K562 (cell line): ENCODE measurements around the gene EFCAB7.
A peak's percentile ranks its signal among the peaks of the same experiment; 100 is the strongest.

ENCODE experiments used
- CTCF ChIP-seq, 3 experiments: IDR thresholded peaks in 2 of 3; conservative IDR thresholded peaks in 1 of 3; 2 replicates each; pipeline ENCODE4 v1.5.1; 2011 to 2012; ENCODE audit warnings: low read length in 3 of 3, mild to moderate bottlenecking in 3 of 3, control low read depth in 2 of 3, improper control_type of control experiment in 1 of 3, inconsistent platforms in 1 of 3, low read depth in 1 of 3, mixed read lengths in 1 of 3, moderate library complexity in 1 of 3; ENCODE audit not compliant: insufficient read depth in 2 of 3
- E2F5 ChIP-seq: sonication (generic); formaldehyde crosslinking; IDR thresholded peaks from 2 replicates; pipeline ENCODE4 v1.8.0; 2022; ENCODE audit warnings: mild to moderate bottlenecking, missing genetic modification reagents
- PCBP2 ChIP-seq: fragments of 200-400 bp; formaldehyde crosslinking; IDR thresholded peaks from 2 replicates; pipeline ENCODE4 v1.6.1; 2018; ENCODE audit warnings: low read length, low read depth, mild to moderate bottlenecking, moderate library complexity; ENCODE audit not compliant: poor library complexity, severe bottlenecking
- SREBF2 ChIP-seq: sonication (generic); formaldehyde crosslinking; IDR thresholded peaks from 2 replicates; pipeline ENCODE4 v1.4.0; 2020; ENCODE audit warnings: mild to moderate bottlenecking, missing genetic modification reagents
- USF2 ChIP-seq: sonication (generic); formaldehyde crosslinking; IDR thresholded peaks from 2 replicates; pipeline ENCODE4 v1.5.0; 2020; ENCODE audit warnings: missing genetic modification reagents
- ZNF384 ChIP-seq: IDR thresholded peaks from 2 replicates; pipeline ENCODE4 v1.6.1; 2012; ENCODE audit warnings: low read depth, low read length, improper control_type of control experiment

- TF ChIP-seq ZNF384 (no peak), CTCF (IDR thresholded peaks at IDR 0.05 in 2 of 3, conservative IDR thresholded peaks at IDR 0.05 in 1 of 3; ENCODE audit: insufficient read depth in 2 of 3, low read depth in 1 of 3, low read length in 3 of 3) (peak; percentile 54 to 80 (median 61); a peak in 5 of 6 replicates), E2F5 (CRISPR knock-in tag) (no peak), USF2 (CRISPR knock-in tag) (no peak), SREBF2 (no peak), PCBP2 (no peak)
Observed at GRCh38 chr1:63615768-63616420, 92.6 kb downstream of the EFCAB7 start.
